GM23338 (cell line): ENCODE data around the gene DTD1. TPM values are rescaled to one million over a fixed set of nuclear protein-coding genes. Genes with fewer than 3 reads are reported as not detected.

Experiments
- ATAC-seq: fragments of 200-7000 bp; cut with Tn5 transposase; 3 replicates; pipeline ENCODE4 v1.9.1; 2020
- DNase-seq: peaks from one replicate; pipeline ENCODE4 v3.0.0-alpha.2; 2015; ENCODE audit warnings: low spot score
- H2AFZ ChIP-seq: fragments of 200-600 bp; sonication (generic); 2 replicates; pipeline ENCODE4 v1.8.0; 2016; ENCODE audit warnings: antibody characterized with exemption, mild to moderate bottlenecking, moderate library complexity
- H3F3A ChIP-seq: fragments of 200-600 bp; sonication (generic); replicated peaks from 2 replicates; pipeline ENCODE4 v1.8.0; 2017; ENCODE audit warnings: antibody characterized with exemption, mixed run types, low read depth
- H3K27ac ChIP-seq: fragments of 200-600 bp; sonication (generic); 2 replicates; pipeline ENCODE4 v1.6.1; 2016; ENCODE audit warnings: low read depth
- H3K27me3 ChIP-seq: fragments of 200-600 bp; sonication (generic); 2 replicates; pipeline ENCODE4 v1.8.0; 2016; ENCODE audit warnings: mild to moderate bottlenecking, mixed run types, moderate library complexity; ENCODE audit not compliant: insufficient read depth
- H3K36me3 ChIP-seq: fragments of 200-600 bp; sonication (generic); 2 replicates; pipeline ENCODE4 v1.8.0; 2016; ENCODE audit warnings: mild to moderate bottlenecking; ENCODE audit not compliant: insufficient read depth
- H3K4me1 ChIP-seq: fragments of 200-600 bp; sonication (generic); 2 replicates; pipeline ENCODE4 v1.8.0; 2016; ENCODE audit warnings: mild to moderate bottlenecking, moderate library complexity; ENCODE audit not compliant: insufficient read depth
- H3K4me2 ChIP-seq: fragments of 200-600 bp; sonication (generic); 2 replicates; pipeline ENCODE4 v1.7.1; 2017; ENCODE audit warnings: mixed run types
- H3K4me3 ChIP-seq: fragments of 200-600 bp; sonication (generic); 2 replicates; pipeline ENCODE4 v1.6.1; 2016; ENCODE audit warnings: mixed run types
- H3K79me2 ChIP-seq: fragments of 200-600 bp; sonication (generic); replicated peaks from 2 replicates; pipeline ENCODE4 v1.8.0; 2017; ENCODE audit warnings: mild to moderate bottlenecking; ENCODE audit not compliant: insufficient read depth
- H3K9me2 ChIP-seq: fragments of 200-600 bp; sonication (generic); 2 replicates; pipeline ENCODE4 v1.8.0; 2017; ENCODE audit not compliant: insufficient read depth
- H4K20me1 ChIP-seq: fragments of 200-600 bp; sonication (generic); replicated peaks from 2 replicates; pipeline ENCODE4 v1.8.0; 2017; ENCODE audit warnings: mild to moderate bottlenecking; ENCODE audit not compliant: insufficient read depth
- H3K27ac Mint-ChIP-seq: 2 replicates; pipeline ENCODE4 v1.8.0; 2020; ENCODE audit warnings: inconsistent platforms, mild to moderate bottlenecking, moderate library complexity, mixed read lengths
- H3K27me3 Mint-ChIP-seq: 3 replicates; pipeline ENCODE4 v1.8.0; 2022; ENCODE audit warnings: low read depth, mild to moderate bottlenecking, moderate library complexity, mixed read lengths, inconsistent platforms; ENCODE audit not compliant: insufficient read depth, poor library complexity
- H3K36me3 Mint-ChIP-seq: 3 replicates; pipeline ENCODE4 v1.8.0; 2021; ENCODE audit warnings: low read depth, mild to moderate bottlenecking, inconsistent platforms, moderate library complexity, mixed read lengths
- H3K4me1 Mint-ChIP-seq: 3 replicates; pipeline ENCODE4 v1.8.0; 2020; ENCODE audit warnings: mild to moderate bottlenecking, inconsistent platforms, mixed read lengths
- H3K4me3 Mint-ChIP-seq: 3 replicates; pipeline ENCODE4 v1.8.0; 2021; ENCODE audit warnings: moderate library complexity, mild to moderate bottlenecking, inconsistent platforms, mixed read lengths
- H3K9me3 Mint-ChIP-seq: 3 replicates; pipeline ENCODE4 v1.8.0; 2020; ENCODE audit warnings: moderate library complexity, mild to moderate bottlenecking, inconsistent platforms, mixed read lengths
- CREB1 ChIP-seq: fragments of 250-450 bp; sonication (Bioruptor Pico); IDR thresholded peaks from 2 replicates; pipeline ENCODE4 v1.5.0; 2020; ENCODE audit warnings: low read depth, mild to moderate bottlenecking, moderate library complexity
- EZH2 ChIP-seq: fragments of 200-600 bp; sonication (generic); IDR thresholded peaks from one replicate; pipeline ENCODE4 v1.8.0; 2017; ENCODE audit warnings: antibody characterized with exemption, mild to moderate bottlenecking, low read depth; ENCODE audit not compliant: unreplicated experiment
- EZH2phosphoT487 ChIP-seq: fragments of 200-600 bp; sonication (generic); IDR thresholded peaks from one replicate; pipeline ENCODE4 v1.8.1; 2018; ENCODE audit warnings: antibody characterized with exemption; ENCODE audit not compliant: unreplicated experiment
- JUNB ChIP-seq: IDR thresholded peaks from one replicate; pipeline ENCODE4 v1.6.1; 2016; ENCODE audit warnings: antibody characterized with exemption; ENCODE audit not compliant: unreplicated experiment
- POLR2AphosphoS5 ChIP-seq: IDR thresholded peaks from 2 replicates; pipeline ENCODE4 v1.6.1; 2016; ENCODE audit warnings: antibody characterized with exemption, low read depth
- STAT1 ChIP-seq: IDR thresholded peaks from one replicate; pipeline ENCODE4 v1.6.1; 2016; ENCODE audit warnings: antibody characterized with exemption; ENCODE audit not compliant: unreplicated experiment
- ZNF331 ChIP-seq: fragments of 250-450 bp; sonication (Bioruptor Pico); IDR thresholded peaks from 2 replicates; pipeline ENCODE4 v1.5.0; 2020; ENCODE audit warnings: low read depth, mild to moderate bottlenecking, moderate library complexity
- polyA plus RNA-seq: library from polyadenylated mRNA; unstranded; fragments of >200 nt; fragmentation: Nextera tagmentation; extraction: Ambion mirVana; gene quantifications from 2 replicates; pipeline ENCODE4 v1.2.1, GENCODE V29; 2016
- total RNA-seq: library from RNA; depleted of rRNA; stranded (reverse); fragments of >200 nt; shearing (Covaris generic); gene quantifications from 2 replicates; pipeline ENCODE4 v1.2.3, GENCODE V29; 2014
- TF ChIP-seq, protein P1 (sequence below): fragments of 250-450 bp; sonication (Bioruptor Pico); IDR thresholded peaks from 2 replicates; pipeline ENCODE4 v1.5.0; 2020; ENCODE audit warnings: mild to moderate bottlenecking, moderate library complexity
- TF ChIP-seq, protein P2 (sequence below), 2 experiments: fragments of 200-600 bp in 1 of 2; sonication (generic) in 1 of 2; conservative IDR thresholded peaks; 2 replicates each; pipeline versions ENCODE4 v1.5.1 to v1.6.1; 2016 to 2017; ENCODE audit warnings: antibody characterized with exemption in 2 of 2, low read depth in 2 of 2, mild to moderate bottlenecking in 2 of 2, moderate library complexity in 1 of 2
- TF ChIP-seq, protein P3 (sequence below): IDR thresholded peaks from 2 replicates; pipeline ENCODE4 v1.6.1; 2016; ENCODE audit warnings: antibody characterized with exemption

Gene DTD1
- total and polyA plus RNA-seq, 2 experiments from 2014 or later: 69.8 to 74.0 TPM

DNA sequence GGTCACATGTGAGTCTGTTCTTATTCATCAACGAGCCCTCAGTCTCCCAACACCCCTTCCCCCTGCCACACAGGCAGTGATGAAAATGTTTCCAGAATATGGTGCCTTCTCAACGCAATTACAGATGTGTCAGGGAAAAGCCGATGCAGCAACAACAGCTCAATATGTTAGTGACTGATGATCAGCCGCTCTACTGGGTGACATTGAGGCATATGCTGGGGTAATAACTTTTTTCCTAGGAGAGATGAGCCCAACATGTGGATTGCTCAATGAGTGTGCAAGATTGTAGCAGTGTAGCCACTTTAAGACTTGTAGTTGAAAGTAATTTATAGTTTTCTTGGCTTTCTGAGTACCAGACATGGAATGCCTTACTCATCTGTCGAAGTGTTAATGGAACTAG is 49.4 kb downstream of the DTD1 start (continued):
- TF ChIP-seq, protein P1, sequence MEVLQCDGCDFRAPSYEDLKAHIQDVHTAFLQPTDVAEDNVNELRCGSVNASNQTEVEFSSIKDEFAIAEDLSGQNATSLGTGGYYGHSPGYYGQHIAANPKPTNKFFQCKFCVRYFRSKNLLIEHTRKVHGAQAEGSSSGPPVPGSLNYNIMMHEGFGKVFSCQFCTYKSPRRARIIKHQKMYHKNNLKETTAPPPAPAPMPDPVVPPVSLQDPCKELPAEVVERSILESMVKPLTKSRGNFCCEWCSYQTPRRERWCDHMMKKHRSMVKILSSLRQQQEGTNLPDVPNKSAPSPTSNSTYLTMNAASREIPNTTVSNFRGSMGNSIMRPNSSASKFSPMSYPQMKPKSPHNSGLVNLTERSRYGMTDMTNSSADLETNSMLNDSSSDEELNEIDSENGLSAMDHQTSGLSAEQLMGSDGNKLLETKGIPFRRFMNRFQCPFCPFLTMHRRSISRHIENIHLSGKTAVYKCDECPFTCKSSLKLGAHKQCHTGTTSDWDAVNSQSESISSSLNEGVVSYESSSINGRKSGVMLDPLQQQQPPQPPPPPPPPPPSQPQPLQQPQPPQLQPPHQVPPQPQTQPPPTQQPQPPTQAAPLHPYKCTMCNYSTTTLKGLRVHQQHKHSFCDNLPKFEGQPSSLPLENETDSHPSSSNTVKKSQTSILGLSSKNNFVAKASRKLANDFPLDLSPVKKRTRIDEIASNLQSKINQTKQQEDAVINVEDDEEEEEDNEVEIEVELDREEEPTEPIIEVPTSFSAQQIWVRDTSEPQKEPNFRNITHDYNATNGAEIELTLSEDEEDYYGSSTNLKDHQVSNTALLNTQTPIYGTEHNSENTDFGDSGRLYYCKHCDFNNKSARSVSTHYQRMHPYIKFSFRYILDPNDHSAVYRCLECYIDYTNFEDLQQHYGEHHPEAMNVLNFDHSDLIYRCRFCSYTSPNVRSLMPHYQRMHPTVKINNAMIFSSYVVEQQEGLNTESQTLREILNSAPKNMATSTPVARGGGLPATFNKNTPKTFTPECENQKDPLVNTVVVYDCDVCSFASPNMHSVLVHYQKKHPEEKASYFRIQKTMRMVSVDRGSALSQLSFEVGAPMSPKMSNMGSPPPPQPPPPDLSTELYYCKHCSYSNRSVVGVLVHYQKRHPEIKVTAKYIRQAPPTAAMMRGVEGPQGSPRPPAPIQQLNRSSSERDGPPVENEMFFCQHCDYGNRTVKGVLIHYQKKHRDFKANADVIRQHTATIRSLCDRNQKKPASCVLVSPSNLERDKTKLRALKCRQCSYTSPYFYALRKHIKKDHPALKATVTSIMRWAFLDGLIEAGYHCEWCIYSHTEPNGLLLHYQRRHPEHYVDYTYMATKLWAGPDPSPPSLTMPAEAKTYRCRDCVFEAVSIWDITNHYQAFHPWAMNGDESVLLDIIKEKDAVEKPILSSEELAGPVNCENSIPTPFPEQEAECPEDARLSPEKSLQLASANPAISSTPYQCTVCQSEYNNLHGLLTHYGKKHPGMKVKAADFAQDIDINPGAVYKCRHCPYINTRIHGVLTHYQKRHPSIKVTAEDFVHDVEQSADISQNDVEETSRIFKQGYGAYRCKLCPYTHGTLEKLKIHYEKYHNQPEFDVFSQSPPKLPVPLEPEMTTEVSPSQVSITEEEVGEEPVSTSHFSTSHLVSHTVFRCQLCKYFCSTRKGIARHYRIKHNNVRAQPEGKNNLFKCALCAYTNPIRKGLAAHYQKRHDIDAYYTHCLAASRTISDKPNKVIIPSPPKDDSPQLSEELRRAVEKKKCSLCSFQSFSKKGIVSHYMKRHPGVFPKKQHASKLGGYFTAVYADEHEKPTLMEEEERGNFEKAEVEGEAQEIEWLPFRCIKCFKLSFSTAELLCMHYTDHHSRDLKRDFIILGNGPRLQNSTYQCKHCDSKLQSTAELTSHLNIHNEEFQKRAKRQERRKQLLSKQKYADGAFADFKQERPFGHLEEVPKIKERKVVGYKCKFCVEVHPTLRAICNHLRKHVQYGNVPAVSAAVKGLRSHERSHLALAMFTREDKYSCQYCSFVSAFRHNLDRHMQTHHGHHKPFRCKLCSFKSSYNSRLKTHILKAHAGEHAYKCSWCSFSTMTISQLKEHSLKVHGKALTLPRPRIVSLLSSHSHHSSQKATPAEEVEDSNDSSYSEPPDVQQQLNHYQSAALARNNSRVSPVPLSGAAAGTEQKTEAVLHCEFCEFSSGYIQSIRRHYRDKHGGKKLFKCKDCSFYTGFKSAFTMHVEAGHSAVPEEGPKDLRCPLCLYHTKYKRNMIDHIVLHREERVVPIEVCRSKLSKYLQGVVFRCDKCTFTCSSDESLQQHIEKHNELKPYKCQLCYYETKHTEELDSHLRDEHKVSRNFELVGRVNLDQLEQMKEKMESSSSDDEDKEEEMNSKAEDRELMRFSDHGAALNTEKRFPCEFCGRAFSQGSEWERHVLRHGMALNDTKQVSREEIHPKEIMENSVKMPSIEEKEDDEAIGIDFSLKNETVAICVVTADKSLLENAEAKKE (CRISPR knock-in tag): no peak
- TF ChIP-seq ZNF331 (CRISPR knock-in tag) (no peak), CREB1 (CRISPR knock-in tag) (no peak)
- TF ChIP-seq, protein P2, sequence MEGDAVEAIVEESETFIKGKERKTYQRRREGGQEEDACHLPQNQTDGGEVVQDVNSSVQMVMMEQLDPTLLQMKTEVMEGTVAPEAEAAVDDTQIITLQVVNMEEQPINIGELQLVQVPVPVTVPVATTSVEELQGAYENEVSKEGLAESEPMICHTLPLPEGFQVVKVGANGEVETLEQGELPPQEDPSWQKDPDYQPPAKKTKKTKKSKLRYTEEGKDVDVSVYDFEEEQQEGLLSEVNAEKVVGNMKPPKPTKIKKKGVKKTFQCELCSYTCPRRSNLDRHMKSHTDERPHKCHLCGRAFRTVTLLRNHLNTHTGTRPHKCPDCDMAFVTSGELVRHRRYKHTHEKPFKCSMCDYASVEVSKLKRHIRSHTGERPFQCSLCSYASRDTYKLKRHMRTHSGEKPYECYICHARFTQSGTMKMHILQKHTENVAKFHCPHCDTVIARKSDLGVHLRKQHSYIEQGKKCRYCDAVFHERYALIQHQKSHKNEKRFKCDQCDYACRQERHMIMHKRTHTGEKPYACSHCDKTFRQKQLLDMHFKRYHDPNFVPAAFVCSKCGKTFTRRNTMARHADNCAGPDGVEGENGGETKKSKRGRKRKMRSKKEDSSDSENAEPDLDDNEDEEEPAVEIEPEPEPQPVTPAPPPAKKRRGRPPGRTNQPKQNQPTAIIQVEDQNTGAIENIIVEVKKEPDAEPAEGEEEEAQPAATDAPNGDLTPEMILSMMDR (conservative IDR thresholded peaks at IDR 0.05; ENCODE audit: low read depth in 2 of 2): no peak

DNA sequence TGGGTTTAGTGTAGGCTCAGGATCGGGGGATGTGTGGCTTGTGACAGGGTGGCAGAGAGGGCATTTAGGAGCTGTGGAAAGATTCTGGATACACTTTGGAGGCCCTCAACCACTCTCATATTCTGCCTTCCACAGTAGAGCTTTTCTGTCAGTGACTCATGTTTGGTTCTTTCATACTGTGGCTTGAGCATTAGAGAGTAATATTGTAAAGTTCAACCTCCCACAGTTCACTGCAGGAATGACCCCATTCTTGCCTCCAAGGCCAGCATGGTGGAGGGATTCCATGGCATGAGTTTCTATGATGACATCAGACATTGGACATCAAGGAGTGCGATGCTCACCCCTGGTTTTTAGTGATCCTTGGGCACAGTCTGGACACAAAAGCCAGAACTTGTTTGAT is 50.9 kb downstream of the DTD1 start:
- H3K27ac Mint-ChIP-seq: no peak overlapping the region; the same call in 1 of the 2 replicates
- H3K4me1 Mint-ChIP-seq: peaks cover 10% of the 10 kb centered on the region; the same call in 2 of the 3 replicates
- ATAC-seq (no peak), DNase-seq (no peak)
- no peak overlapping the region for H3K4me3 Mint-ChIP-seq
- Histone ChIP-seq H4K20me1 (no peaks in the 10 kb centered on the region), H3K27ac (no peak overlapping the region), H3K4me3 (no peak overlapping the region), H3K4me1 (peaks cover 4% of the 10 kb centered on the region; the same call in 1 of the 2 replicates), H2AFZ (no peak overlapping the region), H3K9me2 (no peaks in the 10 kb centered on the region), H3K79me2 (no peaks in the 10 kb centered on the region), H3K4me2 (no peak overlapping the region), H3K36me3 (no peaks in the 10 kb centered on the region; the same call in 1 of the 2 replicates), H3F3A (no peaks in the 10 kb centered on the region), H3K27me3 (no peaks in the 10 kb centered on the region)
- no peaks in the 10 kb centered on the region for H3K9me3 Mint-ChIP-seq
- peaks cover 4% of the 10 kb centered on the region for H3K27me3 Mint-ChIP-seq
- peaks cover 9% of the 10 kb centered on the region; the same call in 1 of the 3 replicates for H3K36me3 Mint-ChIP-seq
- TF ChIP-seq EZH2: no peak
- TF ChIP-seq JUNB: no peak
- no peak for TF ChIP-seq CREB1 (CRISPR knock-in tag)
- TF ChIP-seq, protein P3, sequence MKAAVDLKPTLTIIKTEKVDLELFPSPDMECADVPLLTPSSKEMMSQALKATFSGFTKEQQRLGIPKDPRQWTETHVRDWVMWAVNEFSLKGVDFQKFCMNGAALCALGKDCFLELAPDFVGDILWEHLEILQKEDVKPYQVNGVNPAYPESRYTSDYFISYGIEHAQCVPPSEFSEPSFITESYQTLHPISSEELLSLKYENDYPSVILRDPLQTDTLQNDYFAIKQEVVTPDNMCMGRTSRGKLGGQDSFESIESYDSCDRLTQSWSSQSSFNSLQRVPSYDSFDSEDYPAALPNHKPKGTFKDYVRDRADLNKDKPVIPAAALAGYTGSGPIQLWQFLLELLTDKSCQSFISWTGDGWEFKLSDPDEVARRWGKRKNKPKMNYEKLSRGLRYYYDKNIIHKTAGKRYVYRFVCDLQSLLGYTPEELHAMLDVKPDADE: no peak
- no peak for TF ChIP-seq EZH2phosphoT487
- TF ChIP-seq, protein P2 (conservative IDR thresholded peaks at IDR 0.05; ENCODE audit: low read depth in 2 of 2): no peak
- TF ChIP-seq STAT1: no peak
- no peak for TF ChIP-seq ZNF331 (CRISPR knock-in tag)
- no peak for TF ChIP-seq POLR2AphosphoS5
